Thymus (tissue), 11 donors: ENCODE data around the gene CBX1. TPM values are rescaled to one million over a fixed set of nuclear protein-coding genes. Genes with fewer than 3 reads are reported as not detected.

Experiments used
- DNase-seq, 9 donors: peaks; one replicate each; pipeline ENCODE4 v3.0.0-alpha.2; 2013; ENCODE audit warnings: low spot score in 9 of 9, low read depth in 6 of 9, missing footprints in 1 of 9
- H3K27ac ChIP-seq, 2 donors: one replicate each; pipeline ENCODE4 v1.5.1; 2013; ENCODE audit warnings: control low read depth in 1 of 2, low read depth in 1 of 2, low read length in 1 of 2, mild to moderate bottlenecking in 1 of 2, moderate library complexity in 1 of 2
- H3K27me3 ChIP-seq, 2 donors: one replicate each; pipeline ENCODE4 v1.5.1; 2013; ENCODE audit warnings: low read length in 1 of 2; ENCODE audit not compliant: control insufficient read depth in 2 of 2, insufficient read depth in 1 of 2
- H3K36me3 ChIP-seq, 2 donors: one replicate each; pipeline ENCODE4 v1.5.1; 2013; ENCODE audit warnings: low read length in 1 of 2, mild to moderate bottlenecking in 1 of 2, moderate library complexity in 1 of 2; ENCODE audit not compliant: control insufficient read depth in 2 of 2, insufficient read depth in 2 of 2
- H3K4me1 ChIP-seq, 2 donors: one replicate each; pipeline ENCODE4 v1.5.1; 2013; ENCODE audit warnings: low read length in 2 of 2; ENCODE audit not compliant: control insufficient read depth in 2 of 2, insufficient read depth in 2 of 2
- H3K4me3 ChIP-seq, 2 donors: one replicate each; pipeline ENCODE4 v1.5.1; 2013; ENCODE audit warnings: low read length in 2 of 2, control low read depth in 1 of 2, mild to moderate bottlenecking in 1 of 2
- H3K9me3 ChIP-seq, 2 donors: one replicate each; pipeline ENCODE4 v1.5.1; 2013; ENCODE audit warnings: low read length in 1 of 2, mild to moderate bottlenecking in 1 of 2; ENCODE audit not compliant: control insufficient read depth in 2 of 2, insufficient read depth in 1 of 2
- WGBS: extraction: QIAGEN DNeasy Blood & Tissue Kit; methylation state at CpG from one replicate; pipeline ENCODE4 v1.1.7; 2013; 5-methylcytosine and 5-hydroxymethylcytosine counted together
- polyA plus RNA-seq: library from polyadenylated mRNA; stranded (reverse); fragments of 200-250 nt; gene quantifications from one replicate; pipeline ENCODE4 v1.2.3, GENCODE V29; 2013
- total RNA-seq: library from RNA; stranded (reverse); fragments of 120-200 nt; gene quantifications from one replicate; pipeline ENCODE4 v1.2.4, GENCODE V29; 2013
- donor health status: healthy.

CBX1 gene
- total and polyA plus RNA-seq, 2 donors = 39.8 to 64.6 TPM

GRCh38 chr17:48127371-48128051, 26.2 kb upstream of the CBX1 start:
- Histone ChIP-seq H3K9me3 (no peaks in the 10 kb centered on the region), H3K4me1 (no peaks in the 10 kb centered on the region), H3K36me3 (peaks cover 12 to 22% of the 10 kb centered on the region in 2 donors), H3K27me3 (no peaks in the 10 kb centered on the region), H3K4me3 (no peak overlapping the region), H3K27ac (no peak overlapping the region)
- 92% methylated on average over 9 of the region's 9 CpGs for WGBS
- DNase-seq = no peak

GRCh38 chr17:48126532-48126850, 25.2 kb upstream of the CBX1 start:
- H3K27me3 ChIP-seq = no peaks in the 10 kb centered on the region
- no peak overlapping the region for H3K27ac ChIP-seq
- DNase-seq = no peak
- H3K4me3 ChIP-seq = no peak overlapping the region
- H3K4me1 ChIP-seq = no peaks in the 10 kb centered on the region
- over 99% methylated on average over 7 of the region's 7 CpGs for WGBS
- H3K9me3 ChIP-seq = no peaks in the 10 kb centered on the region
- peaks cover 22 to 32% of the 10 kb centered on the region in 2 donors for H3K36me3 ChIP-seq

GRCh38 chr17:48125829-48126531, 24.7 kb upstream of the CBX1 start:
- Histone ChIP-seq H3K4me3 (no peak overlapping the region), H3K27me3 (no peaks in the 10 kb centered on the region), H3K4me1 (no peaks in the 10 kb centered on the region), H3K27ac (no peak overlapping the region), H3K36me3 (peaks cover 27 to 37% of the 10 kb centered on the region in 2 donors), H3K9me3 (no peaks in the 10 kb centered on the region)
- 84% methylated on average over 9 of the region's 9 CpGs for WGBS
- DNase-seq = no peak

- Histone ChIP-seq H3K36me3 (peaks cover 38 to 43% of the 10 kb centered on the region in 2 donors), H3K4me1 (no peaks in the 10 kb centered on the region), H3K4me3 (no peak overlapping the region), H3K27ac (no peak overlapping the region), H3K9me3 (no peaks in the 10 kb centered on the region), H3K27me3 (no peaks in the 10 kb centered on the region)
- DNase-seq = no peak
- 98% methylated on average over 4 of the region's 4 CpGs for WGBS
Measured at GRCh38 chr17:48123776-48124388, 22.6 kb upstream of the CBX1 start.

- Histone ChIP-seq H3K4me1 (no peaks in the 10 kb centered on the region), H3K9me3 (no peaks in the 10 kb centered on the region), H3K27me3 (no peaks in the 10 kb centered on the region), H3K27ac (no peak overlapping the region), H3K36me3 (peaks cover 45 to 48% of the 10 kb centered on the region in 2 donors), H3K4me3 (no peak overlapping the region)
- DNase-seq = no peak
- 95% methylated on average over 6 of the region's 6 CpGs for WGBS
Measured at GRCh38 chr17:48123111-48123510, 21.8 kb upstream of the CBX1 start.

GRCh38 chr17:48122665-48123045, 21.4 kb upstream of the CBX1 start:
- no peak for DNase-seq
- no peaks in the 10 kb centered on the region for H3K4me1 ChIP-seq
- 96% methylated on average over 3 of the region's 3 CpGs for WGBS
- no peaks in the 10 kb centered on the region for H3K27me3 ChIP-seq
- H3K4me3 ChIP-seq = no peak overlapping the region
- H3K9me3 ChIP-seq = no peaks in the 10 kb centered on the region
- peaks cover 49 to 51% of the 10 kb centered on the region in 2 donors for H3K36me3 ChIP-seq
- no peak overlapping the region for H3K27ac ChIP-seq

GRCh38 chr17:48121923-48122664, 20.8 kb upstream of the CBX1 start:
- 88% methylated on average over 9 of the region's 9 CpGs for WGBS
- H3K9me3 ChIP-seq = no peaks in the 10 kb centered on the region
- peaks cover 53 to 55% of the 10 kb centered on the region in 2 donors for H3K36me3 ChIP-seq
- no peak overlapping the region for H3K27ac ChIP-seq
- no peak overlapping the region for H3K4me3 ChIP-seq
- H3K27me3 ChIP-seq = no peaks in the 10 kb centered on the region
- no peak for DNase-seq
- no peaks in the 10 kb centered on the region for H3K4me1 ChIP-seq

- H3K27ac ChIP-seq = peak overlapping the region; percentile 76 to 88
- H3K36me3 ChIP-seq = peaks cover 14 to 18% of the 10 kb centered on the region in 2 donors
- DNase-seq = peak; percentile 41 to 89 (median 67)
- H3K4me3 ChIP-seq = no peak overlapping the region
- WGBS = 17% methylated on average over 5 of the region's 5 CpGs
- no peaks in the 10 kb centered on the region for H3K27me3 ChIP-seq
- H3K9me3 ChIP-seq = no peaks in the 10 kb centered on the region
- H3K4me1 ChIP-seq = peaks cover 22 to 30% of the 10 kb centered on the region in 2 donors
Measured at GRCh38 chr17:48113201-48113676, 12.0 kb upstream of the CBX1 start.

- DNase-seq = no peak
- WGBS = 93% methylated on average over 2 of the region's 2 CpGs
- peaks cover 28 to 36% of the 10 kb centered on the region in 2 donors for H3K4me1 ChIP-seq
- H3K27me3 ChIP-seq = no peaks in the 10 kb centered on the region
- H3K36me3 ChIP-seq = peaks cover 4 to 11% of the 10 kb centered on the region in 2 donors
- H3K9me3 ChIP-seq = no peaks in the 10 kb centered on the region
- H3K27ac ChIP-seq = no peak overlapping the region
- H3K4me3 ChIP-seq = no peak overlapping the region
Measured at GRCh38 chr17:48111937-48112241, 10.6 kb upstream of the CBX1 start.
